Glutamatergic neuron (in vitro differentiated cells): ENCODE results near the gene ART4. TPM values are rescaled to one million over a fixed set of nuclear protein-coding genes. Genes with fewer than 3 reads are reported as not detected.

Source experiments
- DNase-seq: peaks from one replicate; pipeline ENCODE4 v3.0.0; 2022
- H3K27ac Mint-ChIP-seq: one replicate; pipeline ENCODE4 v1.8.0; 2020; ENCODE audit warnings: mild to moderate bottlenecking, mixed read lengths, inconsistent platforms; ENCODE audit not compliant: unreplicated experiment
- H3K27me3 Mint-ChIP-seq: one replicate; pipeline ENCODE4 v1.8.0; 2020; ENCODE audit warnings: mild to moderate bottlenecking, moderate library complexity, mixed read lengths, inconsistent platforms; ENCODE audit not compliant: unreplicated experiment
- H3K36me3 Mint-ChIP-seq: one replicate; pipeline ENCODE4 v1.8.0; 2020; ENCODE audit warnings: mild to moderate bottlenecking, mixed read lengths, inconsistent platforms; ENCODE audit not compliant: unreplicated experiment
- H3K4me1 Mint-ChIP-seq: one replicate; pipeline ENCODE4 v1.8.0; 2020; ENCODE audit warnings: mild to moderate bottlenecking, low read depth, mixed read lengths, inconsistent platforms; ENCODE audit not compliant: unreplicated experiment
- H3K4me3 Mint-ChIP-seq: one replicate; pipeline ENCODE4 v1.8.0; 2020; ENCODE audit warnings: mild to moderate bottlenecking, mixed read lengths, inconsistent platforms; ENCODE audit not compliant: unreplicated experiment
- H3K9me3 Mint-ChIP-seq: one replicate; pipeline ENCODE4 v1.8.0; 2020; ENCODE audit warnings: mild to moderate bottlenecking, moderate library complexity, mixed read lengths, inconsistent platforms; ENCODE audit not compliant: unreplicated experiment
- CTCF ChIP-seq: fragments of 200-600 bp; sonication (generic); IDR thresholded peaks from one replicate; pipeline ENCODE4 v1.5.0; 2021; ENCODE audit not compliant: partially characterized antibody, unreplicated experiment
- total RNA-seq: library from RNA; stranded (reverse); fragmentation: NEBNext Ultra II Directional; extraction: Animal tissue kit (Norgen Biotek cat#: 25700); gene quantifications from one replicate; pipeline ENCODE4 v1.2.1, GENCODE V29; 2021; ENCODE audit not compliant: unreplicated experiment

ART4 gene
- total RNA-seq, 1 donor from 2014 or later, result not detected

GRCh38 chr12:14876833-14877232 lies 33.5 kb upstream of the ART4 start:
- Mint-ChIP-seq H3K4me1 (peaks cover 4% of the 10 kb centered on the region), H3K9me3 (peaks cover 2% of the 10 kb centered on the region)
- no peak for DNase-seq

DNA sequence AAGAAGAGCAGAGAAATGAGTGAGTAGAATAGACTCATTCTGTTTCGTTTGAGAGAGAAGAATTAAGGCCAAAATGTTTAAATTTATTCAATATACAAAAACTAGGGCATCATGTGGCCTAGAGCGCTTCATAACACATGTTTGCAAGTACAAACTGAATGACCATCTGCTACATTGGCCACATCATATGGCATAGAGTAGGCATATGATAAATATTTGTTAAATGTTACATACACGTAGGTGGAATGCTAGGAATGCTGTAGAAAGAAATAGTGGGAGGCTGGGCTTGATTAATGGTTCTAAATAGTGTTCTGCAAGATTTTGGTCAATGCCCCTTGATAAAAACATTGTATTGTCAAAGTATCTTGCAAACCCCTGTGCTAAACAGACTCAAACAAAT lies 31.6 kb upstream of the ART4 start:
- no peak for TF ChIP-seq CTCF
- Mint-ChIP-seq H3K9me3 (peaks cover 2% of the 10 kb centered on the region), H3K27ac (no peak overlapping the region), H3K4me1 (peaks cover 4% of the 10 kb centered on the region), H3K4me3 (no peak overlapping the region), H3K36me3 (no peaks in the 10 kb centered on the region), H3K27me3 (peaks cover 2% of the 10 kb centered on the region)
- DNase-seq, result no peak

More at GRCh38 chr12:14876833-14877232, 33.5 kb upstream of the ART4 start:
- Mint-ChIP-seq H3K27ac (no peak overlapping the region), H3K4me3 (no peak overlapping the region), H3K27me3 (no peaks in the 10 kb centered on the region), H3K36me3 (no peaks in the 10 kb centered on the region)
- TF ChIP-seq CTCF, result no peak

DNA sequence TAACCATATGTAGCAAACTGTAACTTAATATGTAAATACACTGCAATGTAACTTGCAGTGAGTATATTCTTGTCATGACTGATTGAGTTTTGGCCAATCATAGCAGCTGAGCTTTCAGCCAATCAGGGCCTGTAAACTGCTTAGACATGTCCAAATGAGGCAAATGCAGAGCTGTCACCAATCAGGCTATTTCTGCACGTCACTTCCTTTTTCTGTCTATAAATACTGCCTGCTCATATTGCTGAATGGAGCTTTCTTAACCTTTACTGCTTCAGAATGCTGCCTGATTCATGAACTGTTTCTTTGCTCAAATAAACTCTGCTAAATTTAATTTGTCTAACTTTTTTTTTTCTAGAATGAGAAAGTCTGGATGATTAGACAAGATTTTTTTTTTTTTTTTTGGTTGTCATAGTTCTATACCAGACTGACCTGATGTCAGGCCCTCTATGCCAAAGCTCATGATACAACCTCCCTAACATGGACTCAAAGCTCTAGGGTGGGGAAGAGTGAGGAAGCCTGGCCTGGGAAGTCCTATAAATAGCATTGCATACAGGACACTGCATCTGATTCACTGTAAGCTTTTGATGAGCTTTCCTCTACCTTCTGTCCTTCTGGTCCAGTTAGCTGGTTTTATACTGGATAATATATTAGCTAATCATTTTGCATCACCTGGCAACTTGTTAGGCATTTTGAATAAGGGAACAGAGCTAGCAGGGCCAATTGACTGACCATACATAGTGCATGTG lies 30.3 kb upstream of the ART4 start:
- H3K36me3 Mint-ChIP-seq, result no peaks in the 10 kb centered on the region
- peaks cover 3% of the 10 kb centered on the region for H3K27me3 Mint-ChIP-seq
- TF ChIP-seq CTCF, result no peak
- H3K4me1 Mint-ChIP-seq, result peaks cover 4% of the 10 kb centered on the region
- DNase-seq, result no peak
- H3K27ac Mint-ChIP-seq, result no peak overlapping the region
- H3K9me3 Mint-ChIP-seq, result no peaks in the 10 kb centered on the region
- no peak overlapping the region for H3K4me3 Mint-ChIP-seq

DNA sequence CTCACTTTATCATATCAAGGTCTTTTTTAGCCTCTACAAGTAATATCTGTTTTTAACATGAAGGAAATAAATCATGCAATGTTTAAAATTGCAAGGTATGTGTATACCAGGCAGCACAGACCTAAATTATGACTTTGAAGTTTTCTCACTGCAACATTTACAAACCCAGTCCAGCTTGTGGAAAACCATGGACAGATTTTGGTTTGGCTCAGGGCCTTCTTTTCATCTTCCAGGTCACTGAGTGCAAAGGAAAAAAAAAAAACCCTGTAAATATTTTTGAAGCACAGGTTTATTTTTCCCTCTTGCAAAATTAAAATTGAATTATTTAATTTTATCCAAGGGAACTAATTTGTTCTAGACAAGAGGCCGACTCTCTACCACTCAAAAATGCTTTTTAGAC lies 28.6 kb upstream of the ART4 start:
- peaks cover 4% of the 10 kb centered on the region for H3K4me1 Mint-ChIP-seq
- peaks cover 3% of the 10 kb centered on the region for H3K27me3 Mint-ChIP-seq
- TF ChIP-seq CTCF, result no peak
- DNase-seq, result no peak
- H3K9me3 Mint-ChIP-seq, result peaks cover 3% of the 10 kb centered on the region
- H3K4me3 Mint-ChIP-seq, result no peak overlapping the region
- H3K27ac Mint-ChIP-seq, result no peak overlapping the region
- peaks cover 5% of the 10 kb centered on the region for H3K36me3 Mint-ChIP-seq

GRCh38 chr12:14871247-14871646 lies 27.9 kb upstream of the ART4 start:
- no peak for DNase-seq
- Mint-ChIP-seq H3K36me3 (peaks cover 6% of the 10 kb centered on the region), H3K9me3 (peaks cover 3% of the 10 kb centered on the region), H3K4me1 (peaks cover 4% of the 10 kb centered on the region), H3K27me3 (peaks cover 3% of the 10 kb centered on the region), H3K27ac (no peak overlapping the region), H3K4me3 (no peak overlapping the region)
- no peak for TF ChIP-seq CTCF
